DMS 273 (cell line): Measurements from ENCODE around the gene GUCY1A2.
A peak's percentile ranks its signal among the peaks of the same experiment; 100 is the strongest.
"Not testable (repeated sequence)": the region's sequence is repeated elsewhere in the genome, so short reads cannot be mapped to it uniquely, and the experiment has no call there.

Source experiments
- DNase-seq: peaks from one replicate; lab custom pipeline; 2025; ENCODE audit not compliant: unreplicated experiment; lab: John Stamatoyannopoulos, UW

The GUCY1A2 gene

GRCh38 chr11:106957030-106957482, 61.2 kb downstream of the GUCY1A2 start:
- peak; percentile 1 for DNase-seq

- no peak for DNase-seq
Observed at GRCh38 chr11:106950067-106950491, 68.2 kb downstream of the GUCY1A2 start.

GRCh38 chr11:106943089-106943488, 75.2 kb downstream of the GUCY1A2 start:
- DNase-seq, result no peak

DNA sequence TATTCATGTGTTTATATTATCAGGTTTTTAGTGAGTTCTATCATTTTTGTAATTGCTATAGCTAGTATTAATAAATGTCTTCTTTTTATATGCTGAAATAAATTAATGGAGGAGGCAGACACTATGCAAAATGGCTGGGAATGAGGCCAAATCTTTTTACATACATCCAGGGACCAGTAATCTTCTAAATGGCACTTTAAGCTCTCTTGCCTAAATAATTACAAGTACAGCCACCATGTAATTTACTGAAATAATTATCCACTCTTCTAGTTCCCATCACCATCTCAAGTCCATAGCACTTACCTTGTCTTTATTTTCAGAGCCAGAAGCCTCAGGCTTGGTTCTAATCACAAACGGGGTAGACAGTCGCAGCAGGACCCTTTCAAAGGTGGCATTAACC, 79.1 kb downstream of the GUCY1A2 start:
- no peak for DNase-seq

DNA sequence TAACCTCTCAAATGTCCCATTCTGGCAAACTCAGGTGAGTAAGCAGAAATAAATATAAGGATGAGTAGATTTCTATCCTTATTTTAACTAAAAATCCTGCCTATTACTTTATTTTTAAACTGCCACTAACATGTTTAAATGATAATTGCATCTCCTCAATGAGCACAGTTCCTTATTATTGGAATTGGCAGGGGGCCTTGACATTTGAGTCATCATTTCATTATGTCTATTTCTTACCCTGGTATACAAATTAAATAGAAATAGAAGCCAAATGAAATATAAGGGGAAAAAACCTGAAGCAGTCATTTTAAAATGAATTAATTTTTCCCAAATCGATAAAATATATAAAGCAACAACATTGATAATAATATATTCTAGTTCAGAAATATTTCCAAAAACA, 81.2 kb downstream of the GUCY1A2 start:
- DNase-seq, result no peak

DNA sequence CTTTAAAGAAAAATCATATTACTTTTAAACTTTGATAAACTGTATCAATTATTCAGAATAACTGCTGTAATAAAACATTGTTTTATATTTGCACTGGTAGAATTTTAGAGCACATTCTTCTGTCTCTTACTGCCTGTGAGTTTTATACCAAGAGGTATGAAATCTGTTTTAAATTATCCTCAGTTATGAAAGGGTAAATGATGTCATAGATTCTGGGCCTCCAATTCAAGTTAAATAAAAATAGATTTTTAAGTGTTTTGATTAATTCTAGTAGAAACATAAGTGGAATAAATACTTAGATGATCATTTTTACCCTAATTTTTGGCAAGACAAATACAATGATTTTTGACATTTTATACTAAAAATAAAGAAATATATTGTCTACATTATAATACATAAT, 93.0 kb downstream of the GUCY1A2 start:
- no peak for DNase-seq

GRCh38 chr11:106920899-106921509, 97.3 kb downstream of the GUCY1A2 start:
- no peak for DNase-seq

GRCh38 chr11:106917973-106918372, 100.3 kb downstream of the GUCY1A2 start:
- DNase-seq, result peak; percentile 38

DNA sequence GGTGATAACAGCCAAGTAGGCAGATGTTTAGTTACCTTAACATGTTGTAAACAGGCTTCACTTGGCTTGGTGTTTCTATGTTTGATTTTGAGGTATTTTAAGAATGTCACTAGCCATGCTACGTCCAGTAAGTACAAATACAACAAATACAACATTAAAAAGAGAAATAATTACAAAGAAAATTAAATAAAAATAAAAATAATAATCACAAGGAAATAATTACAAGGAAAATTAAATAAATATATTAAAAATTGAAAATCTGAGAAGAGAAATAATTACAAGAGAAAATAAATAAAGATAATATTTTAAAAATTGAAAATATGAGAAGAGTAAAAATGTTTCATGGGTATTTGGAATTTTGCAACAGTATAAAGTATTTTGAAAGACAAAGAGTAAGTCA, 103.9 kb downstream of the GUCY1A2 start:
- no peak for DNase-seq

GRCh38 chr11:106913141-106913540, 105.1 kb downstream of the GUCY1A2 start:
- DNase-seq, result no peak

- no peak for DNase-seq
Observed at GRCh38 chr11:106904826-106905225, 113.5 kb downstream of the GUCY1A2 start.

DNA sequence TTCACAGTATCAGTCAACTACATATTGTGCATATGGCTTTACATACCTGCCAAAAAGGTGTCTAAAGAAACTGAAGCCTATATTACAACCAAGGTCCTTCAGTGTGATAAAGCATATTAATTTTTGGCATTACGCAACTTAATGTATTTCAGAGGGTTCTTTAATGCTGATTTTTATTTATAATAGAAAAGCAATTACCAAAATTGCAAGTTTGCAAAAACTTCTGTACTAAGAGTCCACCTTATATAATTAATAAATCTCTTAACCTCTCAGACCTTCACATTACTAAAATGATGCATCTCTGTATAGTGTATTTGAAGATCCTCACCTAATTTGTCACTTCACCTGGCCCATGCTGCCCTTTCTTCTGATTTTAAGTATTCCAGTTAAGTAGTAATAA, 128.6 kb downstream of the GUCY1A2 start:
- DNase-seq, result no peak

- no peak for DNase-seq
Observed at GRCh38 chr11:106888386-106888785, 129.9 kb downstream of the GUCY1A2 start.

DNA sequence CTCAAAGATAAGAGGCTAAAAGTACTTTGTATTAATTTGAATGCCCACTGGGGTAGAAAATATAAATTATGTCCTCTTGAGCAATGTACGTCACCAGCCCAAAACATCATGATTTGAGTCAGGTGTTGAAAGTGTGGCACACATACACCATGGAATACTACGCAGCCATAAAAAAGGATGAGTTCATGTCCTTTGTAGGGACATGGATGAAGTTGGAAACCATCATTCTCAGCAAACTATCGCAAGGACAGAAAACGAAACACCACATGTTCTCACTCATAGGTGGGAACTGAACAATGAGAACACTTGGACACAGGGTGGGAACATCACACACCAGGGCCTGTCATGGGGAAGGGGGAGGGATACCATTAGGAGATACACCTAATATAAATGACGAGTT, 134.6 kb downstream of the GUCY1A2 start:
- DNase-seq, result not testable (repeated sequence)

DNA sequence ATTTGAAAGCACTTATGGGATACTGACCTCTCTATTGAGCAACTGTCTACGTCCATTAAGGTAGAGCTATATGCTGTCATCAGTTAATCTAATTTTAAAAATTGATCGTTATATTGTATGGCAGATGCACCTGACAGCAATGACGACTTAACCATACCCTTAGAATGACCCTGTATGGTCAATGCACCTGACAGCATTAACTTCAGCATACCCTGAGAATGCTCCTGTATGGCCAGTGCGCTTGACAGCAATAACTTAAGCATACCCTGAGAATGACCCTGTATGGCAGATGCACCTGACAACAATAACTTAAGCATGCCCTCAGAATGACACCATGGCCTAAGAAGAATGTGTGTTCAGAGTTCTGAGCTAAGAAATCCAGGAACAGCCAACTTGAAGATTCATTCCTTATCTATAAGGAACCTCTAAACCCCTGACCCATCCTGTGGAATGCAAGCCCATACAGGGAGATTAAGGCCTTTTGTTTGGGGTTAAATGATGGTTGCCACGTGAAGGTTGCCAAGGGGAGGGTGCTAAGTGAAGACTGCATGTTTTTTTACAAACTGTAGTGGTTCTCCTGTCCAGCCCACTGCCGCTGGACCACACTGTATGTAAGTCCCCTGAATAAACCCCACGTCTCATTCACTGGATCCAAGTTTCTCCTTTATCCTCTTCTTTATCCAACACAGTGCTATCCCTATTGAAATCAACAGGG, 138.3 kb downstream of the GUCY1A2 start:
- DNase-seq, result no peak

DNA sequence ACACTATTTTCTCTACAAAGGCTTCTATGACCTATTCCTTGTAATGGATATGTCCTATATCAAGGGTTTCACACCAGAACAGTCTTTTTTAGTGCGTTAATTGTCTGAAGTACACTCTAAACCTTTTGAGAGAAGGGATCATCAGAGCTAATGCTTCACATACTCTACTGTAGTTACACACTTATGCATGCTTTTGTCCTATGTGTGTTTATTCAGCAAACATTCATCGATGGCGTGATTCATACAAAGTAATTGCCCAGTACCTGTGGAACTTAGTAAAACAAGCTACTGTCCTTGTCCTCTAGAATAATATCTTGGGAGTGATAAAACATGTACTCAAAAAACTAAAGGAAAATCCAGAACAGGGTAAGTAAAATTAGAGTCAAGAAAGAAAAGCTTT, 139.2 kb downstream of the GUCY1A2 start:
- DNase-seq, result no peak

DNA sequence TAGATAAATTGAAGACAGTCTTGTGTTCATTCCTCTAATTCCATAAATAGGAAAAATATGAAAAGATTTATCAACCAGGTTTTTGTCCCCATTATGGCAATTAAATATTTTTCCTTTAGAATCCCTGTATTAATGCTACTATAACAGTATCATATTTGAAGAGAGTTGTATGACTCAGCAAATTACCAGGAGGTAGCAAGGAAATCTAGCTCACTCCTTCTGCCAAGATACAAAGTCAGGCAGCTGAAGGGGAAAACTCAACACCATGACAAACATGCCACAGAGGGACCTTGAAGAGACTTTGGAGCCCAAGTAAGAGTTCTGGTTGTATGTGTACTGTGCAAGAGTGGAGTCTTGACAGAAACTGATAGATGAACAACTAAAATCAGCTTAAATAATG, 143.3 kb downstream of the GUCY1A2 start:
- DNase-seq, result no peak

DNA sequence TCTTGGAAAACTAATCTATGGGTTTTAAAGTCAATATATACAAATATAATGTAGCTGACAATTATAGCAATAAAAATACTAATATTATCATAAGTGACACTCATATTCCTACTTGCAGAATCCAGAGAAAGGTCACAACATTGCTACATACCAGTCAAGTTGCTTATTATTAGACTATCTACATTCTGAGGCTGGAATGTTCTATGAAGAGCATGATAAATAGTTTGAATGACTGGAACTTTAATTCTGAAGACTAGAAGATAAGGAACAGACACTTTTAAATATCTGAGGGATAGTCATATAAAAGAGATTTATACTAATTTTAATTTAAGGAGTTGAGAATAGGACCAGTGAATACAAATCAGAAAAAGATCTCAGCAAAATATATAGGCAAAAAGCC, 146.0 kb downstream of the GUCY1A2 start:
- no peak for DNase-seq

DNA sequence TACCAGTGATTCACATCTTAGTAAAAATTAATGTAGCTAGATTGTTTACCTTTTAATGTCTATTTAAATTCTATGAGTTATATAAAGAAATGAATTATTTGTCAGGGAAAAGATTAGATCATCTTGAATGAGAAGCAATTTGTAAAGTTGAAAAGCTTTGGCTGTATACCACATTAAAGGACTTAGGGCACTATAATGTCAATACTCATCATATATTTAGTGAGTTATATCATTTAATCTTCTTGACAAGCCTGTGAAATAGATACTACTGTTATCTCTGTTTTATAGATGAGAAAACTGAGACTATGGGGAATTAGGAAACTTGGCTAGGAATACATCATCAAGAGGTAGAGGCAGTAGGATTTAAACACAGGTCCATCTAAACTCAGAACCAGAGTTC, 160.1 kb downstream of the GUCY1A2 start:
- no peak for DNase-seq

GRCh38 chr11:106856566-106856965, 161.7 kb downstream of the GUCY1A2 start:
- no peak for DNase-seq

- DNase-seq, result no peak
Observed at GRCh38 chr11:106854429-106854828, 163.8 kb downstream of the GUCY1A2 start.

- DNase-seq, result no peak
Observed at GRCh38 chr11:106853850-106854401, 164.3 kb downstream of the GUCY1A2 start.
